ENCODE data around the gene SPO11. TPM values are rescaled to one million over a fixed set of nuclear protein-coding genes. Genes with fewer than 3 reads are reported as not detected.

Gene SPO11
- total and polyA plus RNA-seq, 2 of the 8 experiments (the other 6 are each of a cell fraction or from before 2014, with no cell fraction given) = not detected

DNA sequence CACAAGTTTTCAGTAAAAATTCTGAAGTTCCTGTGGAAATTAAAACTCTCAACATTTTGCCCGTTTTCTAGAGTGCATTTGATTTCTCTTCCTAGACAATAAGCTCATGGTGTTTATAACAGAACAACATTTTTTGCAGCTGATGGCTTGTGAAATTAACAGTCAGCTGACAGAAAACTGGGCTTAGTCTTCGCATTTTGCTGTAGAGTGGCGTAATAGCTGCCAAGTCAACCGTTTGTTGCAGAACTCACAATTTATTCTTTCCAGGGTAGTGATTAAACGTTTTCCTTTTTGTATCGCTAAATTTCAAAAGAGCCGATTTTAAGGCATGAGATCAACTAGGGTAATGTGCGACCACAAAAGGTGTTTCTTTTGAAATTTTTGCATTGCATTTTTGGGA lies 1.4 kb downstream of the SPO11 start (continued):
- TF ChIP-seq CTCF (IDR thresholded peaks at IDR 0.05; ENCODE audit: control extremely low read depth in 1 of 3, insufficient read depth in 1 of 3, low read depth in 1 of 3, low read length in 3 of 3) (no peak), PHF8 (conservative IDR thresholded peaks at IDR 0.05; ENCODE audit: low read depth, low read length) (no peak)

All from H1 (cell line).